ENCODE measurements around the gene HDAC7.
A peak's percentile ranks its signal among the peaks of the same experiment; 100 is the strongest.

Gene HDAC7

GRCh38 chr12:47783821-47784819 lies 35.6 kb downstream of the HDAC7 start:
- no peak overlapping the region for H3K4me3 ChIP-seq (replicated peaks; ENCODE audit: low read depth, low read length)
- TF ChIP-seq, protein P1, sequence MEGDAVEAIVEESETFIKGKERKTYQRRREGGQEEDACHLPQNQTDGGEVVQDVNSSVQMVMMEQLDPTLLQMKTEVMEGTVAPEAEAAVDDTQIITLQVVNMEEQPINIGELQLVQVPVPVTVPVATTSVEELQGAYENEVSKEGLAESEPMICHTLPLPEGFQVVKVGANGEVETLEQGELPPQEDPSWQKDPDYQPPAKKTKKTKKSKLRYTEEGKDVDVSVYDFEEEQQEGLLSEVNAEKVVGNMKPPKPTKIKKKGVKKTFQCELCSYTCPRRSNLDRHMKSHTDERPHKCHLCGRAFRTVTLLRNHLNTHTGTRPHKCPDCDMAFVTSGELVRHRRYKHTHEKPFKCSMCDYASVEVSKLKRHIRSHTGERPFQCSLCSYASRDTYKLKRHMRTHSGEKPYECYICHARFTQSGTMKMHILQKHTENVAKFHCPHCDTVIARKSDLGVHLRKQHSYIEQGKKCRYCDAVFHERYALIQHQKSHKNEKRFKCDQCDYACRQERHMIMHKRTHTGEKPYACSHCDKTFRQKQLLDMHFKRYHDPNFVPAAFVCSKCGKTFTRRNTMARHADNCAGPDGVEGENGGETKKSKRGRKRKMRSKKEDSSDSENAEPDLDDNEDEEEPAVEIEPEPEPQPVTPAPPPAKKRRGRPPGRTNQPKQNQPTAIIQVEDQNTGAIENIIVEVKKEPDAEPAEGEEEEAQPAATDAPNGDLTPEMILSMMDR (IDR thresholded peaks at IDR 0.05; ENCODE audit: low read length, missing control alignments) = no peak

DNA sequence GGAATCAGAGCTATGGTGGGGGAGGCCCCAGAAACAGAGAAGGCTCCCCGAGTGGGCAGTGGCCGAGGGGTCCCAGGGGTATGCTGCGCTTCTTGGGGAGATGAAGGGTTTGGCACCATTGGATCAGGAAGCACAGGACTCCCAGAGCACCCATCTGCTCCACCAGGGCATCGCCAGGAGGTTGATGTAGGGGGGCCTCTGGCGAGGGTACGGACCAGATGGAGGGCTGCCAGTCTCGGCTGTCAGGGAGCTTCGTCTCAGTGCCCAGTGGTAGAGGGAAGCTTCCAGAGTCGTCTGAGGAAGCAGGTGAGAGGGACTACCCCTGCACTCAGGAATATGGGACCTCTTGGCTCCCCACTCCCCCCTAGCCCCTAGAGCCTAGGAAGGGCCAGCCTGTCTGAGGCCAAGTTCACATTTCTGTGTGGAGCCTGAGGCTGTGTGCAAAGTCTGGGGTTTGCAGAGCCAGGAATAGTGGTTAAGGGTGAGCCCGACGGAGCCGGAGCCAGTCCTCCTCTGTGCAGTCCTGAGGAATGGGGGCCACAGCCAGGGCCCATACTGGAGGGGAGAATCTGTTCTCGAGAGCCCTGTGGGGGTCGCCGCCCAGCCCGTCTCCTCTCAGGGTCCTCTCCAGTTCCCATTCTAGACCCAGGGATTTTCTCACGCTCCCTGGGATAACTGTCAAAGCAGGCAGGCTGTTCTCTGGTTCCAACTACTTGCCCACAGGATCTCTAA lies 36.5 kb downstream of the HDAC7 start:
- no peak overlapping the region for H3K4me3 ChIP-seq (replicated peaks; ENCODE audit: low read depth, low read length)
- TF ChIP-seq, protein P1 (IDR thresholded peaks at IDR 0.05; ENCODE audit: low read length, missing control alignments) = no peak
- no peak for DNase-seq (ENCODE audit: low read depth)

More at GRCh38 chr12:47783821-47784819, 35.6 kb downstream of the HDAC7 start:
- no peak for DNase-seq (ENCODE audit: low read depth)

DNA sequence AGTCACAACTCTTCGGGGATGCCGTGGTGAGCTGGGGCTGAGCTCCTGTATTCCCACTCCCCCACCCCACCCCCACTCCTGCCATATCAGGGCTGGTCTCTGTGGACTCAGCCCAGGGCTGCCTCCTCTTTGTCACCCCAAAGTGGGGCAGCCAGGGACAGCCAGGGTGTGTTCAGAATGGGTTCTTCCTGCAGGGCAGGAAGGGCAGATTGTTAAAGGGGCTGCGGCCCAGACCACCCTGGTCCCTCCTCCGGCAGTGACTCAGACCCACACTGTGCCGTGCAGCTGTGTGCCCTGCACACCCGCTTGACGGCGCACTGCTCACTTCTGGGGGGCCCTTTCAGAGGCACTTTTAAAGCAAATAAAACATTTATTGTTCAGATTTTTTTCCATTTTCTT lies 37.3 kb downstream of the HDAC7 start:
- TF ChIP-seq, protein P1 (IDR thresholded peaks at IDR 0.05; ENCODE audit: low read length, missing control alignments) = no peak
- H3K4me3 ChIP-seq (replicated peaks; ENCODE audit: low read depth, low read length) = no peak overlapping the region
- DNase-seq (ENCODE audit: low read depth) = no peak

DNA sequence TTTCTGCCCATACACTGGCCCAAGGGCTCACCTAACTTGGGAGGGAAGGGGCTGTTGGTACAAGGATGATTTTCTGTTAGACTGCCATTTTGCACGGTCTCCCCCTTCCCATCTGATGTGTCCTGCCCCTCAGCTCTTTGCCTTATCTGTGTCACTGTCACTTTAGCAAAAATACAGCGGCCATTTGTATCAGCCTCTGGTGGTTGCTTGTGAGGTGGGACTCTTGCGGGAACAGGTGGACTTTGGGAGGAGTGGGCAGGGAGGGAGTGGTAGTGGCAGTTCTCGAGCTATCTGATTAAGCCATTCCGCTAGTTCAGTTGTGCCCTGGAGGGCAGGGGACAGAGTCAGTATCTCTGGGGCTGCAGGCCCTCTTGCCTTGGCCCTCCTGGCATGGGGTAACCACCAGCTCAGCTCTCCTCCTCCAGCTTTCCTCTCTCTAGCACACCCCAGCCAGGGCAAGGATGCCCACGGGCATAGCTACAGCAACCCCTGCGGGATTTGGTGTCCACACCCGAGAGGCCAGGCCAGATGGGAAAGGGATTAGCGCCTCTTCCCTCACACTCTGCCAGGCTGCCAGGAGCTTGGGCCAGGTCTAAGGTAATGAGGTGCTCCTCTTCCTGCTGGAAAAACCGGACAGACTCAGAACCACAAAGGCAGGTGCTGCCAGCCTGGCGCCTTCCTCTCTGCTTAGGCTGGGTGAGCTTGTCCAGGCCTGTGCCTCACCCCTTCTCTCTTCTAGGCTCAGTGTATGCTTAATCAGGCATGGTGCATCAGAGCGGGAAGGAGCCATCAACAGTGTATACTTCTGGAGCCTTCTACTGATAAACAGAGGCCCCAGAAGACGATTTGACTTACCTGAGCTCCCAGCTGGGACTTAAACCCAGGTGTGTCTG lies 38.0 kb downstream of the HDAC7 start:
- TF ChIP-seq, protein P1 (IDR thresholded peaks at IDR 0.05; ENCODE audit: low read length, missing control alignments) = no peak
- DNase-seq (ENCODE audit: low read depth) = no peak
- no peak overlapping the region for H3K4me3 ChIP-seq (replicated peaks; ENCODE audit: low read depth, low read length)

DNA sequence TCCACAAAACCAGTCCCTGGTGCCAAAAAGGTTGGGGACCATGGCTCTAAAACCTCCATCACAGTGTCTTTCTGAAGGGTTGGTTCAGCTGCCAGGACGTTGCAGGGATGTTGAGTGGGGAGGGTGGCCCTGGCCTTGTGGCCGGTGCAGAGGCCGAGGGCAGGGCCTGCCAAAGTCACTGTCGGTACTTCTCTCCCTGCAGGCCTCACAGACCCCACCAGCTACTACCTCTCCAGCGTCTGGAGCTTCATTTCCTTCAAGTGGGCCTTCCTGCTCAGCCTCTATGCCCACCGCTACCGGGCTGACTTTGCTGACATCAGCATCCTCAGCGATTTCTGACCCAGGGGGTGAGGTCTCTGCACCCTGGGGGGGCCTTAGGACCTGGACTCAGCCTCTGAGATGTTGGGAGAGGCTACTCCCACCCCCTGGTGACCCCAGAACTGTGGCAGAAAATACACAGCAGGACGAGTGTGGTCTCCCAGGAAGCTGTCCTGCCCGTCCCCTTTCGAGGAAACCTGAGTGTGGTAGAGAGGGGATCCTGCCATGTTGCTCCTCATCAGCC lies 39.7 kb downstream of the HDAC7 start:
- TF ChIP-seq, protein P1 (IDR thresholded peaks at IDR 0.05; ENCODE audit: low read length, missing control alignments) = no peak
- no peak overlapping the region for H3K4me3 ChIP-seq (replicated peaks; ENCODE audit: low read depth, low read length)
- no peak for DNase-seq (ENCODE audit: low read depth)

GRCh38 chr12:47779301-47779942 lies 40.3 kb downstream of the HDAC7 start:
- TF ChIP-seq, protein P1 (IDR thresholded peaks at IDR 0.05; ENCODE audit: low read length, missing control alignments) = peak; percentile 96
- no peak overlapping the region for H3K4me3 ChIP-seq (replicated peaks; ENCODE audit: low read depth, low read length)
- peak; percentile 90 for DNase-seq (ENCODE audit: low read depth)

Measured in fibroblast of pulmonary artery (primary cell).